ENCODE results near the gene RAB29. TPM values are rescaled to one million over a fixed set of nuclear protein-coding genes. Genes with fewer than 3 reads are reported as not detected.

RAB29 gene
- total and polyA plus RNA-seq, 9 of the 15 experiments (the other 6 are each of a cell fraction or from before 2014, with no cell fraction given), result 6.3 to 17.6 (median 8.0) TPM

DNA sequence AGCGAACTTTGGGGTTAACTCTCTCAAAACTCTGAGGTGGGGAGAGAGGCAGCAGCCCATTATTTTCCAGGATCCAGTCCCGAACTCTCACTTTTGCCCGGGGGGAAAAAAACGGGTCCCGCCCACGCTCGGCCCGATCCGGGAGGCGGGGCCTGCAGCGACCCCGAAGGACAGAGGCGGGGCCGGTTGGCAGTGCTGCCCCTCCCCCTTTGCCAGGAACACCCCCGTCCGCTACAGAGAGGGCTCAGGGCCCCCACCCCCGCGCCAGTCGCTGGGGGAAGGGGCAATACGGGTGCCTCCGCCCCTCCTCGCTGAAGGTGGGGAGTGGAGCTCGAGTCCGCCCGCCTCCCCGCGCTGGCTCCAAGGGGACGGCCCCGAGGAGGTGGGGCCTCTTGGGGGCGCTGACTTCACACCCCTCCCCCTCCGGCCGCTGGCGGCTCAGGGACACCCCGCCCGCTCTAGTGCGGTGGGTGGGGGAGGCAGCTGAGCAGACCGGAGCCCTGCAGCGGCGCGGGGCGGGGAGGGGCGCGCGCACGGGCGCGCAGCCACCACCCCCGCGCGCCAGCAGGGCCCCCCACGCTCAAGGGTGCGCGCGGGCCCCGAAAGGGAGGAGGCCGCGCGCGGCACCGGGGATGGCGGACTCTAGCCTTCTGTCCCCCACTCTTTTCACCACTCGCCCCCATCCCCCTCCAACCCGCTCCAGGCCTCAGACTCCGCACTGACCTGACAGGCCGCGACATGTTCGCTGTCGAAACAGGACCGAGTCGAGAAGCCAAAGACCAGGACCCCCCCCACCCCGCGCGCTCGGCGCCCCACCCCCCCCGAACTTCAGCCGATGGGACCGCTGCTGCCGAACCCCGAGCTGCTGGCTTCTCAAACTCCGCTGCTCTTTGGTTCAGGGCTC lies 25.8 kb downstream of the RAB29 start (continued):
- TF ChIP-seq, protein P1, sequence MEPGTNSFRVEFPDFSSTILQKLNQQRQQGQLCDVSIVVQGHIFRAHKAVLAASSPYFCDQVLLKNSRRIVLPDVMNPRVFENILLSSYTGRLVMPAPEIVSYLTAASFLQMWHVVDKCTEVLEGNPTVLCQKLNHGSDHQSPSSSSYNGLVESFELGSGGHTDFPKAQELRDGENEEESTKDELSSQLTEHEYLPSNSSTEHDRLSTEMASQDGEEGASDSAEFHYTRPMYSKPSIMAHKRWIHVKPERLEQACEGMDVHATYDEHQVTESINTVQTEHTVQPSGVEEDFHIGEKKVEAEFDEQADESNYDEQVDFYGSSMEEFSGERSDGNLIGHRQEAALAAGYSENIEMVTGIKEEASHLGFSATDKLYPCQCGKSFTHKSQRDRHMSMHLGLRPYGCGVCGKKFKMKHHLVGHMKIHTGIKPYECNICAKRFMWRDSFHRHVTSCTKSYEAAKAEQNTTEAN (CRISPR knock-in tag; IDR thresholded peaks at IDR 0.05), result 0 out of 2 replicates have a peak, but pooled peaks have one; percentile 43
- TF ChIP-seq, protein P2, sequence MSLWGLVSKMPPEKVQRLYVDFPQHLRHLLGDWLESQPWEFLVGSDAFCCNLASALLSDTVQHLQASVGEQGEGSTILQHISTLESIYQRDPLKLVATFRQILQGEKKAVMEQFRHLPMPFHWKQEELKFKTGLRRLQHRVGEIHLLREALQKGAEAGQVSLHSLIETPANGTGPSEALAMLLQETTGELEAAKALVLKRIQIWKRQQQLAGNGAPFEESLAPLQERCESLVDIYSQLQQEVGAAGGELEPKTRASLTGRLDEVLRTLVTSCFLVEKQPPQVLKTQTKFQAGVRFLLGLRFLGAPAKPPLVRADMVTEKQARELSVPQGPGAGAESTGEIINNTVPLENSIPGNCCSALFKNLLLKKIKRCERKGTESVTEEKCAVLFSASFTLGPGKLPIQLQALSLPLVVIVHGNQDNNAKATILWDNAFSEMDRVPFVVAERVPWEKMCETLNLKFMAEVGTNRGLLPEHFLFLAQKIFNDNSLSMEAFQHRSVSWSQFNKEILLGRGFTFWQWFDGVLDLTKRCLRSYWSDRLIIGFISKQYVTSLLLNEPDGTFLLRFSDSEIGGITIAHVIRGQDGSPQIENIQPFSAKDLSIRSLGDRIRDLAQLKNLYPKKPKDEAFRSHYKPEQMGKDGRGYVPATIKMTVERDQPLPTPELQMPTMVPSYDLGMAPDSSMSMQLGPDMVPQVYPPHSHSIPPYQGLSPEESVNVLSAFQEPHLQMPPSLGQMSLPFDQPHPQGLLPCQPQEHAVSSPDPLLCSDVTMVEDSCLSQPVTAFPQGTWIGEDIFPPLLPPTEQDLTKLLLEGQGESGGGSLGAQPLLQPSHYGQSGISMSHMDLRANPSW (CRISPR knock-in tag; IDR thresholded peaks at IDR 0.05), result no peak
- TF ChIP-seq MCM5 (IDR thresholded peaks at IDR 0.05; ENCODE audit: low read depth) (no peak), POLR2AphosphoS2 (IDR thresholded peaks at IDR 0.05; ENCODE audit: low read length) (peak; percentile 70; the same call in 1 of the 2 replicates), CREBBP (IDR thresholded peaks at IDR 0.05; ENCODE audit: low read depth, low read length) (no peak), ZC3H11A (IDR thresholded peaks at IDR 0.05; ENCODE audit: low read depth, low read length) (no peak), MTA2 (IDR thresholded peaks at IDR 0.05; ENCODE audit: low read depth) (no peak), TCFL5 (CRISPR knock-in tag; conservative IDR thresholded peaks at IDR 0.05) (no peak), ZNF79 (CRISPR knock-in tag; IDR thresholded peaks at IDR 0.05; ENCODE audit: low read depth) (peak; percentile 64; the same call in 1 of the 2 replicates), E2F3 (CRISPR knock-in tag; IDR thresholded peaks at IDR 0.05) (peak; percentile 60; the same call in 1 of the 2 replicates), PHTF2 (CRISPR knock-in tag; IDR thresholded peaks at IDR 0.05) (no peak), SMC3 (conservative IDR thresholded peaks at IDR 0.05; ENCODE audit: insufficient read depth, low read depth, low read length) (no peak), HNRNPL (IDR thresholded peaks at IDR 0.05; ENCODE audit: low read depth, low read length) (peak; percentile 97), ZNF780A (CRISPR knock-in tag; IDR thresholded peaks at IDR 0.05) (no peak)
- TF ChIP-seq, protein P3, sequence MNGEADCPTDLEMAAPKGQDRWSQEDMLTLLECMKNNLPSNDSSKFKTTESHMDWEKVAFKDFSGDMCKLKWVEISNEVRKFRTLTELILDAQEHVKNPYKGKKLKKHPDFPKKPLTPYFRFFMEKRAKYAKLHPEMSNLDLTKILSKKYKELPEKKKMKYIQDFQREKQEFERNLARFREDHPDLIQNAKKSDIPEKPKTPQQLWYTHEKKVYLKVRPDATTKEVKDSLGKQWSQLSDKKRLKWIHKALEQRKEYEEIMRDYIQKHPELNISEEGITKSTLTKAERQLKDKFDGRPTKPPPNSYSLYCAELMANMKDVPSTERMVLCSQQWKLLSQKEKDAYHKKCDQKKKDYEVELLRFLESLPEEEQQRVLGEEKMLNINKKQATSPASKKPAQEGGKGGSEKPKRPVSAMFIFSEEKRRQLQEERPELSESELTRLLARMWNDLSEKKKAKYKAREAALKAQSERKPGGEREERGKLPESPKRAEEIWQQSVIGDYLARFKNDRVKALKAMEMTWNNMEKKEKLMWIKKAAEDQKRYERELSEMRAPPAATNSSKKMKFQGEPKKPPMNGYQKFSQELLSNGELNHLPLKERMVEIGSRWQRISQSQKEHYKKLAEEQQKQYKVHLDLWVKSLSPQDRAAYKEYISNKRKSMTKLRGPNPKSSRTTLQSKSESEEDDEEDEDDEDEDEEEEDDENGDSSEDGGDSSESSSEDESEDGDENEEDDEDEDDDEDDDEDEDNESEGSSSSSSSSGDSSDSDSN (IDR thresholded peaks at IDR 0.05; ENCODE audit: borderline replicate concordance in 1 of 2, low read depth in 2 of 2, low read length in 2 of 2), result no peak
- TF ChIP-seq, protein P4, sequence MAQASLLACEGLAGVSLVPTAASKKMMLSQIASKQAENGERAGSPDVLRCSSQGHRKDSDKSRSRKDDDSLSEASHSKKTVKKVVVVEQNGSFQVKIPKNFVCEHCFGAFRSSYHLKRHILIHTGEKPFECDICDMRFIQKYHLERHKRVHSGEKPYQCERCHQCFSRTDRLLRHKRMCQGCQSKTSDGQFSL (CRISPR knock-in tag; IDR thresholded peaks at IDR 0.05), result peak; percentile 93
- TF ChIP-seq, protein P4 (tag; IDR thresholded peaks at IDR 0.05), result peak; percentile 24 to 91; a peak in 2 of 4 replicates
- TF ChIP-seq, protein P5, sequence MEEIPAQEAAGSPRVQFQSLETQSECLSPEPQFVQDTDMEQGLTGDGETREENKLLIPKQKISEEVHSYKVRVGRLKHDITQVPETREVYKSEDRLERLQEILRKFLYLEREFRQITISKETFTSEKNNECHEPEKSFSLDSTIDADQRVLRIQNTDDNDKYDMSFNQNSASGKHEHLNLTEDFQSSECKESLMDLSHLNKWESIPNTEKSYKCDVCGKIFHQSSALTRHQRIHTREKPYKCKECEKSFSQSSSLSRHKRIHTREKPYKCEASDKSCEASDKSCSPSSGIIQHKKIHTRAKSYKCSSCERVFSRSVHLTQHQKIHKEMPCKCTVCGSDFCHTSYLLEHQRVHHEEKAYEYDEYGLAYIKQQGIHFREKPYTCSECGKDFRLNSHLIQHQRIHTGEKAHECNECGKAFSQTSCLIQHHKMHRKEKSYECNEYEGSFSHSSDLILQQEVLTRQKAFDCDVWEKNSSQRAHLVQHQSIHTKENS (CRISPR knock-in tag; IDR thresholded peaks at IDR 0.05), result no peak

All from K562 (cell line).